Fibroblast of skin of back (primary cell): ENCODE results near the gene BBS9. TPM values are rescaled to one million over a fixed set of nuclear protein-coding genes. Genes with fewer than 3 reads are reported as not detected.
"Not testable (repeated sequence)": the region's sequence is repeated elsewhere in the genome, so short reads cannot be mapped to it uniquely, and the experiment has no call there.

Experiments used
- DNase-seq: peaks from one replicate; pipeline ENCODE4 v3.0.0-alpha.2; 2013
- polyA plus RNA-seq, 2 experiments: library from polyadenylated mRNA; unstranded; fragments of 120-200 nt; gene quantifications; one replicate each; pipeline ENCODE4 v1.2.1, GENCODE V29; 2013; ENCODE audit not compliant: insufficient read length in 2 of 2

BBS9 gene
- polyA plus RNA-seq (2013, experiment 1 of 2; ENCODE audit: insufficient read length) = 8.4 TPM
- polyA plus RNA-seq (2013, experiment 2 of 2; ENCODE audit: insufficient read length) = 10.3 TPM

DNA sequence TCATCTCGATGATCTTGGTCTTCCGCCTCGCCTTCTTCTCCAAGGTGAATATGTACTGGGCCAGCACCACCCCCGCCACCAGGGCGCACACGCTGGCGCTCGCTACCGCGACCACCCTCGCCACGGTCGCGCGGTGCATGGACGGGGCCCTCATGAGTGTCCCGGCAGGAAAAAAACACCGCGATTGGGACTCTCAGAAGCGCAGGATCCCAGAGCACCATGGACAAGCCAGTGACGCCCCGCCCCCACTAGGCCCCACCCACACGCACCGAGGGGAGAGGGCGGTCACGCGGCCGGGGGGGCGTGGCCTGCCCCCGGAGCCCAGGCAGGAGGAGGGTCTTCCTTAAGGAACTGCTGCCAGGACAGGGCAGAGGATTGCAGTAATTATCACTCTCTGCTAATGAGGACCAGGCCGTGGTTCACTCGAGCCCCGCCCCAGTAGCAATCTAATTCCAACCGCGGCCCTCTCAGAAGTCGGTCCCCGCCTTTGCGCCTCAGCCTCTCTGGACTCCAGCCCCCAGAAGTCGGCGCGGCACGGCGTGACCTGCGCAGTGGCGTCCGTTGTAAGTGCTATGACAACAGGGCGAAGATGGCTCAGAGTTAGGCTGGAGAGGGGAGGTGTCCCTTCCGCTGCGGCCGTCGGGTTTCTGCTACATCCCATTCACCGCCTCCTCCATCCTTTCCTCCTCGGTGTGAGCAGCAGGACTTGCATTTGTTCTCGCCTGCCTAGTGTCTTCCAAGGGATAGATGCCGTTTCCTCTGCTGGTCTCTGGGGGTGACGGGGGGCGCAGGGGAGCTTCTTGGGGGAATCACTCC lies at the start of gene BBS9:
Gene BBS9 (plus strand): TSS at position 575 of the 816 bp plus-strand sequence. CDS start 16,689 bp downstream, outside the sequence.
- DNase-seq = peak; percentile 95

DNA sequence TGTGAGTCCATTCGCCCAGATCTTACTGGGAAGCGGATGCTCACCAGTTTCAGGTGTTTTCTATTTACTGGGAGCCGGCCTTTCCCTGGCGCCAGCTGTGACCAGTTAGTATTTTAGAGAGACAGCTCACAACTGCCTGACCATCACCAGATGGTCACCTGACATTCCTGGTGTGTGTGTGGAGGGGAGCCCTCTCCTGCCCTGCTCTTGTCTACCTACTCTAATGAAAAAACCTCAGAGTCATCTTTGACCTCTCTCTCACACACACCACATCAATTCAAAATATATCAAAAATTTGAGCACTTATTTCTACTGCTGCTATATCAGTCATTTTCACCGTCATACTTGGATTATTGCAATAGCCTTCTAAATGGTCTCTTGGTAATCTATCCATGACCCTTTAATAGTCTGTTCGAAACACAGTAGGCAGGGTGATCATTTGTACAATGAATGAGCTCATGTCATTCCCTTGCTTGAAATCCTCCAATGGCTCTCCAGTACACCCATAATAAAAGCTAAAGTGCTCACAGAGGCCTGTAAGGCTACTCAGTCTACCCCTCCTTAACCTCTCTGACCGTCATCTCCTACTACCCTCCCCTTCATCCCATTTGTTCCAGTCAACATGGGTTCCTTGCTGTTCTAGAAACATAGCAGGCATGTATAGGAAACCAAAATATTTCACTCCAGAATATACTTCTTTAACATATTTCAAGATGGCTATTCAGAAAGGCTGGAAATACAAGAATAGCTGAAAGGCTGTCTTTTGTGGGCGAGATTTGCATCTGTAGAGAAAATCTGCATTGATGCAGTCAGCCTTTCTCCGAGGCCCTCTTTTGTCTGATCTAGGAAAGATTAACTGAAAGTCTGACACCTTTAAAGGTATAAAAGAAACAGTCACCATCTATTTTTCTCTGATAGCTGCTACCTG lies 49.3 kb upstream of the BBS9 start:
- DNase-seq = no peak

DNA sequence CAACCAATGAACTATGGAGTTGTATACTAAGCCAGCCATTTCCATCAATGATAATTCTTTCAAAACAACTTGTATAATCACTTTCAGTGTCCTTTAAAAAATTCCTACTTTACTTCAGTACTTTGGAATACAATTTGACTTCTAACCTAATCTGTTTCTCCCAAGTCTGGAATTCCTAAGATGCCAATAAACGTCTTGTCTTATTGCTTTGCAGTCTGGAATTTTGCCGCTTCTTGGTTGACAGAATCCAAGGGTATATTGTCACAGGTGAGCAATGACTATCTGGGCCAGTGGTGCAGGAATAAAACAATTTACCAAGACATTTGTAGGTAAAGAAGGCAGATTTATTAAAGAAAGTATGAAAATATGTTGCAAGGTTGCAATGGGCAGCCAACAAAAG lies 42.0 kb upstream of the BBS9 start:
- no peak for DNase-seq

DNA sequence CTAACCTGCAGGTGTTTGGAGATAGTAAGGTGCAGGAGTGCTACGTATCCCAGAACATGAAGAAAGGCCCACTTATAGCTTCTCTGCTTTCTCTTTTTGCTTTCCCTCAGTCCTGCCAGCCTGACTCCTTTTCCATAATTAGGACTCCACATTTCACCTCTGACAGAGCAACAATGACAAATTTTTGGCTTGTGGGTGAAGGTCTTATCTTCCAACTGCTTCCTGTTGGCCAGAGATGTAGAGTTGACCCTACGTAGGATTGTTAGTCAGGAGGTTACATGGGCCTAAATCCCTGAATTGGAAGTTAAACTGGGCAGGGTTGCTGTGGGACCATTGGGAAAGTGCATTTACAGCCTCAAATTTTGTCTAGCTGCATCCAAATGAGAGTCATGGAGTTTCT lies 41.5 kb upstream of the BBS9 start:
- DNase-seq = no peak

DNA sequence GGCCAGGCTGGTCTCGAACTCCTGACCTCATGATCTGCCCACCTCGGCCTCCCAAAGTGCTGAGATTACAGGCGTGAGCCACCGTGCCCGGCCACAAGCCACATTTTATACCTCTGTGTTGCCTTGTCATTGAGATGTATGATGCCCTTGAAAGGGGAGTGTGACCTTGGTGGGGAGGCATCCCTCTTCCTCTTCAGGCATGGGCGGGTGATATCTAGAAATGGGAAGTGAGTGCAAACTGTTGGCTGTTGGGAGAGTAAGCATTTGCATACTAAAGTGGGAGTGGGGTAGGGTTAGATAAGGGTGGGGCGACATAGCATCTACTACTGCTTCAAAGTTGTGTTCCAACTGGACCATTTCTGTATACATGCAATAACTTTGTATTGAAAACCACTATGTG lies 40.2 kb upstream of the BBS9 start:
- DNase-seq = no peak

DNA sequence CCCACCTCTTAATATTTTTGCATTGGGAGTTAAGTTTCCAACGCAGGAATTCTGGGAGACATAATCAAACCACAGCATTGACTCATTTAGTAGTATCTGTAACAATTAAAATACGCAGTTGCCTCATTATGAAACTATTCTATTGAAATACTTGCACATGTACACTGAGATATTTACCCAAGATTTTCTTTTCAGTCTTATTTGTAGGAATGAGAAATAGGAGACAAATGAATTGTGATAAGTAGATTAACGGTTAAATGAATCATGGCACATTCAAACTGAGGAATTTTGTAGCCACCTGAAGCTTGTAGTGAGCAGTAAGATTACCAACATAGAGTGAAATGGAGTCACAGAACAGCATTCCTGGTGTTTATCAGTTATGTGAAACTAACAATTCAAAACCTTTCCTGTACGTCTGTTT lies 38.2 kb upstream of the BBS9 start:
- DNase-seq = peak; percentile 19

DNA sequence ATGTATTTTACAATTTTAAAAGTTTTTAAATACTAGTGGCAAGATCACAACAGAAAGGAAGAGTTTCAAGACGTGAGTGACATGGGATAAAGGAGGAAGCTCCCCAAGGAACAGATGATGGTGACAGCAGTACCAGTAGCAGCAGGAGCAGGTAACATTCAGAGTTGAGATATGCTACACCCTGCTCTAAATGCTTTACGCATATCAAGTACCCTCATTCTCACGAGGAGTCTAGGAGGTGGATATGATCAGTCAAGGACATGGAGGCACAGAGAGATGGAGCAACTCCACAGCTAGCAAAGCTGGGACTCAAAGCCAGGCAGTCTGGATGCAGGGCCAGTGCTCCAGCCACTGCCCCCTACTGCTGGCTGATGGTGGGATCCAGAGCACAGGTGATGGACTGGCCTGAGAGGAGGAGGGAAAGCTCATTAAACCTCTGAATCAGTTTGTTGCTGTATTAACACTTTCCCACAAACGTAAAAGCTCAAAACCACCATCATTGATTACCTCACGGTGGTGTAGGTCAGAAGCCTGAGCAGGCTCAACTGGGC lies 37.6 kb upstream of the BBS9 start:
- DNase-seq = no peak

DNA sequence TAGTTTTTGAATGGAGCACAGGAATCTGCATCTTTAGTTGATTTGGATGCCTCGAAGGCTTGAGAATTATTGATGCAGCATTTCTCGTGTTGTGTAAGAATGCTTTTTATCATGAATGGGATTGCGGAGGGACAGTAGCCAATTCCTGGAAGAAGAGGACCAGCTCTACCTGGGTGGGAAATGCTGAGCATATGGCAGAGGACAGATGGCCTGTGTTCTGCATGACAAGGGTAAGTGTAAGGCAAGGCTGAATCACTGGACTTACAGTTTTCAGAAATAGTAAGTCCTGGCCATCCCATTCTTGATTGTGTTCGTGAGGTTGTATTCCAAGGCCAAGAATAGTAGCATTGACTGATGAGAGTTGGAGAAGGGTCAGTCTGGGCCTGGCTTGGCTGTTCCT lies 36.1 kb upstream of the BBS9 start:
- no peak for DNase-seq

DNA sequence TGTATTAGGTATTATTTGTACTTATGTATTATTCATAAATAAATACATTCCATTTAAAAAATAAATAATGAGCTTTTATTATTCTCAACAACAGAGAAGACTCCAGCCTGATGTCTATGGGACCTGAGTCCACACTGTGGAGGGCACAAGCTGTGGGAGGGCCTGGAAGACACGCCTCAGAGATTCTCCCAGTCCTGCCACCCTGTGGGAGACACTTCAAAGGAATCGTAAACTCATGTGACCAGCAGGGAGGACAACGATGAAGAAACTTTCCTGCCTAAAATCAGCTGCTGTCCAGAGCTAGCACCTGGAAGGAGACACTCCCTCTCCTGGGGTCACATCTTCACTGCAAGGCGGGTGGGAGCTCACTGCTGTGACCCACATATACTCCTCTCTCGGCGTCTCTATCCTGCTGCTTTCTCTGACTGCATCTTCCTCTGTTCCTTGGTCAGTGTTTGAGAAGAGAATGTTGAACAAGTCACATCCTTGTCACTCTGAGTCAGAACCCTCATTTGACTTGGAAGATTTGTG lies 34.6 kb upstream of the BBS9 start:
- DNase-seq = not testable (repeated sequence)

DNA sequence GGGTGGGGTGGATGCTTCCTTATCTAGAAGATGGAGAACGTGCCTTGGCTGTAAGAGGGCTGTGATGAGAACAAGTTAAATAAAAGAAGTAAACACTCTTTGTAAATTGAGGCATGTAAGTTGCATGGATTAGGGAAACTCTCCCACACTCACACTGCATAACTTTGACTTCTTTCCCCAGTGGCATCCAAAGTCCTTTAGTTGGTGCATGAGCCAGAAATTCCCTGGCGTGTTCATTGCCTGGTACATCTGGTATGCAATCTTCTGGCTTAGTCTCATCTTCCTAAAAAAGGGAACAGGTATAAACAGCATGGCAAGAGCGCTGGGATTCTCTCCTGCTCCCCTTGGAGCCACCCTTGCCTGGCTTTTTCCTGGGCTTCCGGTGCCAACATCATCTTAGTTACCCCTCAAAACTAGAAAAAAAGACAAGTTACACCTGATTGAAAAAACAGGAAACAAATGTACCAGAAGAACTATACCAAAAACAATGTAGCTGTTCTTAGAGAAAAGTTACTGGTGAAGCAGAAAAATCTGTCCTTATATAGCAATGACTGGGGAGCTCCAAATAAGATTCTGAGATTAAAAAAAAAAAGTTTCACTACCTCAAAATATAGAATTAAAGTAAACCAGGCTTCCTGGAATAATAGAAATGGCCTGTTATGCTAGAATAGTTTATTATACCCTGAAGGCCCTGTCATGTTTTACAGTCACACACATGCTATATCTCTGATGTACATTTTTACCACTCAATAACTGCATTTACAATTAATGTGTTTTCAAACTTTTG lies 30.0 kb upstream of the BBS9 start:
- DNase-seq = no peak

DNA sequence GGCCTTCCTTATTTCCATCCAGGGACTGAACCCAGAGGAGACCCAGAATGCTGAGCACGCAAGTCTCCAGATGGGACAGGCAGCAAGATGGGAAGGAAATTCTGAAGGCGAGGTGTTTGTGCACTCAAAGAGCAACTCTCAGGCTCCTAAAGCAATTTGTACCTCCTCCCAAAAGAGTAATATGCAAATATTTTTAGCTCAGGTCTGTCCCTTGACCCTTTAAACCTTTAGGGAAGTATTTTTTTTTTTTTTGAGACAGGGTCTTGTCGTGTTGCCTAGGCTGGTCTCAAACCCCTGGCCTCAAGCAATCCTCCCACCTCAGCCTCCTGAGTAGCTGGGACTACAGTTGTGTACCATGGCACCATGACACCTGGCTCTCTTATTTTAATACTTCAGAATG lies 28.6 kb upstream of the BBS9 start:
- DNase-seq = no peak

DNA sequence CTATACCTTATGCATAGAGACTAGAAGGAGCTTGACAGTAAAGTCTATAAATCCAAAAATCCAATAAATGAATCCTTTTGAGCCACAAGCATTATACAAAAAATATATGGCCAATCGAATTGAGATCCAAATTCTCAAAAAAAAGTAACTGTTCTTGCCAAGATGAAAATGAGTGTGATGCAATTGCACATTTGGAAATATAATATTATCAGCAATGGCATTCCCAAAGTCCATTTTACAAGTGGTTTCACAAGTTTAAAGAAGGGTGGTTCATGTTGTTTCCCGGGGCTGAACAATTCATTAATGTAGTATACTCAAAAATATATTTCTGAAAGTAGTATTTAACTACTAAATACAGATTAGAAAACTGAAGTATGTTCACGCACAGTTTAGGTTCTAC lies 27.5 kb upstream of the BBS9 start:
- DNase-seq = no peak

DNA sequence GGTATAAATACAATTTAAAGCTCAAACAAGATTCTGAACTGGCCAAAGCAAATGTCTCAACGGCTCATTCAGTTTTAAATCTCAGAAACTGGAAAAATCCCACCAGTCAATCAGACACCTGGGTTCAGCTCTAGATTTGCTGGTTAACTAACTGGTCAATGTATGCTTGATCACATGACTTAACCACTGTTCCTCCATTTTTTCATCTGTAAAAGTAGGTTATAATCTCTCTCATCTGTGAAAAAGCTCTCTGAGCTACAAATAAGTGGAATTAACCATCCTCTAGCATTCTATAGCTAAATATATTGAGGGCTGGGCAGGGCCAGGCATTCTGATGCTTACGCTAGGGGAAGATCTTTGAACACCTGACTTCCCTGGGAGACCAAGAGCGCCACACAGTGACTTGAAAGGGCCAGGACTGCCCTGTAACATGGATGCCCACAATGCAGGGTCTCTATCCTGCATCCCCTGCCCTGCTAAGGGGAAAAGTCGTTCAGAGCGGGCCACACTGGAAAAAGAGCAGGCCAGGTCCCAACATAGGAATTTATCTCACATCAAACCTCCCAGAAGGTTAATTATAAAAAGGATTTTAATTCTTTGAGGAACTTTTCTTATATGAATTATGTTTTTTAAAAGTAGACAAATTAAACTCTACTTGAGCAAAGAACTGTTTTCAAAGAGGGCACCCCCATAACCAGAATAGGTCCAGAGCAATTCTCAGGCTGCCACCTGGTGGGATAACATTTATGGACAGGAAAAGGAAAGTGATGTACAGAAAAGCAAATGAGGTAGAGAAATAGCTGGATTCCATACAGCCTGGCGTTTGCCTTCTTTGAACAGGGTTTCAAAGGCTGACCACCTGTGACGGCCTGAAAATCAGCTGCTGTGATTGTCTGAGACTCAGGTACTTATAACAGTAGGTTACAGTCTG lies 22.0 kb upstream of the BBS9 start:
- DNase-seq = peak; percentile 48

DNA sequence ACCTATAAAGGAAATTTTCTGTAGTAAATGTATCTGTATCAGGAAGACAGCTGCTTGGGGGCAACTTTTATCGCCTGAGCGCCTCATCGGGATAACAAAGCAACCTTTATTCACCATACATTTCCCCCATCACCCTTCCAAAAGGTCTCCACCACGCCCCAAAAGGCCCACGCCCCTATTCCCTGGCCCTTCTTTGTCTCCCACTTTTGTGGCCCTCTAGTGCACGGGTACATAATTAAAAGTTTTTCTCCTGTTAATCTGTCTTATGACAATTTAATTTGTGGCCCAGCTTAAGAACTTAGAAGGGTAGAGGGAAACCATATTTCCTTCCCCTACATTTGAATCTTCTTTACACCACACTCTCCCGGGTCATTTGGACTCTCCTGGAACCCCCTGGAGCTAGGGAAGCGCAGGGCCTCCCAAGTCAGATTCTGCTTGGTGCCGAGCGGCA lies 20.8 kb upstream of the BBS9 start:
- DNase-seq = peak; percentile 54

DNA sequence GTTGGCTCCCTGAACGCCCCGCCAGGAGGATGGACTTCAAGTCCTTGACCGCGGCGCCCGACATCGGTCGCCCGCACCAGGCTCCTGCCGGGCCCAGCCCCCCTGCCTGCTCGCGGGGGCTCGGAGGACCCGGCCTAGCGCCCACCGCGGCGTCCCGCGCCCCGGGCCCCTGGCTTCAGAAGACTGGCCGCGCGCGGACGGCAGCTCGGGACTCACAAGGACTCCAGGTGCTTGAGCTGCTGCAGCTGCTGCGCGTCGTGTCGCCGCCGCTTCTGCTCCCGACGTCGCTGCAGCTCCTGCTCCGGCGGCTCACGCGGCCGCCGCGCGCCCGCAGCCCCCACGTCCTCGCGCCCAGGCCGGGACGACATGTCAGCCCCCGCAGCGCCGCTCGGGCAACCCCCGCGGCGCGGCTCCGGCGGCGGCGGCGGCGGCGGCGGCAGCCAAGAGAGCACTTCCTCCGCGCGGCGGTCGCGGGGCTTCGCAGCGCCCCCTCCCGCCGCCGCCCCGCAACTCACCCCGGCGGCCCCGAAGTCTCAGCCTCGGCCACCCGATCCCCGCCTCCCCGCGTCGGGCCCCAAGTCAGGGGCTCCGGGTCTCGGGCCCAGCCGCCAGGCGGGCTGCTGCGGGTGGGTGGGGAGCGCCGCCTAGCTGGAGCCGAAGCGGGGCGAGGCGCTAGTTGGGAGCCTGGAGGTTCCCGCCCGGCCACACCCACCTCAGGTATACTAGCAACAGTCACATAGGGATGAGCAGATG lies 20.2 kb upstream of the BBS9 start, which contains the start of gene RP9:
Gene RP9 (minus strand): TSS at position 400 of the 753 bp plus-strand sequence. CDS start 32 bp downstream, at position 368.
- DNase-seq = peak; percentile 74

DNA sequence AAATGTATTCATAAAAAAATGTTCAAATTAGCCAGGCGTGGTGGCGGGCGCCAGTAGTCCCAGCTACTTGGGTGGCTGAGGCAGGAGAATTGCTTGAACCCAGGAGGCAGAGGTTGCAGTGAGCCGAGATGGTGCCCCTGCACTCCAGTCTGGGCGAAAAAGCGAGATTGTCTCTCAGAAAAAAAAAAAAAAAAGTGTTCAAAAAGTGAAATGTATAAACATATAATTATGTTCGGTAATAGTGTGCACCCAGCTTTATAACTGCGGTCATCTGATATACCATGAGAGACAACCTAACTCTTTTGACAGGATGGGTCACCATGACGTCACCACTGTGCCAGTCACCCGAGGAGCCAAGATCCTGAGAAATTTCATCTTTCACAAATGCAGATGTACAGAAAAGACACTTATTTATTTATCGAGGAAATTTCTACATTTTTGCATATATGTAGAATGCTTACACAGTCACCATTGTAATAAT lies 19.6 kb upstream of the BBS9 start:
- peak; percentile 38 for DNase-seq

DNA sequence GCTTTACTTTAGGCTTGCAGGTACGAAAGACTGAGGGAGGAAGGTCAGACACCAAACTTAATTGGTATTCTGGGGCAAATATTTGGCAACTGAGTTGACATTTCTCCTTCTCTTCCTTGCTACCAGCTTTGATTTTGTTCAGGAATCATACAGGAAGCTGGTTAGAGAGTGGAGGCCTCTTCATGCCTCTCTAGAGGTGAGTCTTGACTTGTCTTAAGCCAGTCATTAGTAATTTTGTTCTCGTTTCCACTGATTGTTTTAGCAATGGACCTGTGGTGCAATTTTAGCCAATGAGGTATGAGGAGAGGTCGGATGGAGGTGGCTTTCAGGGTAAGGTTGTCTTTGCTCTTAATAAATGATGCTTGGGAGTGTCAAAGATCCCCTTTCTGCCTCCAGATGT lies 17.8 kb upstream of the BBS9 start:
- no peak for DNase-seq

DNA sequence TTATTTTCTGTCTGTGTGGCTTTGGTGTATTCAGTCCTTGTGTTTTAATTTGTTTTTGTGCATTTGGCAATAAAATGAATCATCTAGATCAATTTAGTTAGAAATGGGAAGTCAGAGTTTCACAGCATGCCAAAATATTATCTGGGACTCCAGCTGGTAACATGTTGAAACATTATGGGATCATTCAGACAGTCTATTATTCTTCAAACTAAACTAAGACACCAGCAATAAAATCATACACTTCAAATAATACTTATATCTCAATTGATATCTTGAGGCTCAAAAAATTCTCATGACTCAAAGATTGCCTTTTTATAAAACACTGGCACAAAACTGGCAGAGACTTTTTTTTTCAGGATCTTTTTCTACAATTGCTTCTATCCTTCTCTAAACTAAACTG lies 14.4 kb upstream of the BBS9 start:
- DNase-seq = no peak

DNA sequence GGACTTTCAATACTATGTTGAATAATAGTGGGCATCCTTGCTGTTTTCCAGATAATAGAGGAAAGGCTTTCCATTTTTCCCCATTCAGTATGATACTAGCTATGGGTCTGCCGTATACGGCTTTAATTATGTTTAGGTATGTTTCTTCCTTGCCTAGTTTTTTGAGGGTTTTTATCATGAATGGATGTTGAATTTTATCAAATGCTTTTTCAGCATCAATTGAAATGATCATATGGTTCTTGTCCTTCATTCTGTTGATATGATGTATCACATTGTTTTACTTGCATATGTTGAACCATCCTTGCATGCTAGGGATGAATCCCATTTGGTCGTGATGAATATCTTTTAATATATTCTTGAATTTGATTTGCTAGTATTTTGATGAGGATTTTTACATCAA lies 11.0 kb upstream of the BBS9 start:
- DNase-seq = no peak

DNA sequence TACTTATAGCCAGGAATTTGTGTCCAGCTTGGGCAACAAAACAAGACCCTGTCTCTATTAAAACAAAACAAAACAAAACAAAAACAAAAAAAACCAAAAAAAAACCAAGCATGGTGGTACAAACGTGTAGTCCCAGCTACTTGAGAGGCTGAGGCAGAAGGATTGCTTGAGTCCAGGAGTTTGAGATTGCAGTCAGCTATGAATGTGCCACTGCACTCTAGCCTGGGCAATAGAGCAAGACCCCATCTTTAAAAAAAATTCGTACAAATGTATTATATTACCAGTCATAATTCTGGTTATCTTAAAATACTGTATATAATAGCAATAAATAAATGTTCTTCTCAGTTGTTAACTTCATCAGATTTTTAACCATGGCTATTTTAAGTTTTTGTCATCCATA lies 2.3 kb upstream of the BBS9 start:
- DNase-seq = no peak
